A549 treated with RU486 at 1 μM for 4 hours (cell line): ENCODE measurements around the gene MOGAT3. TPM values are rescaled to one million over a fixed set of nuclear protein-coding genes. Genes with fewer than 3 reads are reported as not detected.

Experiments
- total RNA-seq: library from RNA; stranded (reverse); fragments of 200-300 nt; extraction: Qiagen RNA extraction; gene quantifications from 5 replicates; pipeline ENCODE4 v1.2.3, GENCODE V29; 2022; ENCODE audit warnings: low read depth

The MOGAT3 gene, protein sequence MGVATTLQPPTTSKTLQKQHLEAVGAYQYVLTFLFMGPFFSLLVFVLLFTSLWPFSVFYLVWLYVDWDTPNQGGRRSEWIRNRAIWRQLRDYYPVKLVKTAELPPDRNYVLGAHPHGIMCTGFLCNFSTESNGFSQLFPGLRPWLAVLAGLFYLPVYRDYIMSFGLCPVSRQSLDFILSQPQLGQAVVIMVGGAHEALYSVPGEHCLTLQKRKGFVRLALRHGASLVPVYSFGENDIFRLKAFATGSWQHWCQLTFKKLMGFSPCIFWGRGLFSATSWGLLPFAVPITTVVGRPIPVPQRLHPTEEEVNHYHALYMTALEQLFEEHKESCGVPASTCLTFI
- not detected in 5 replicates for total RNA-seq

DNA sequence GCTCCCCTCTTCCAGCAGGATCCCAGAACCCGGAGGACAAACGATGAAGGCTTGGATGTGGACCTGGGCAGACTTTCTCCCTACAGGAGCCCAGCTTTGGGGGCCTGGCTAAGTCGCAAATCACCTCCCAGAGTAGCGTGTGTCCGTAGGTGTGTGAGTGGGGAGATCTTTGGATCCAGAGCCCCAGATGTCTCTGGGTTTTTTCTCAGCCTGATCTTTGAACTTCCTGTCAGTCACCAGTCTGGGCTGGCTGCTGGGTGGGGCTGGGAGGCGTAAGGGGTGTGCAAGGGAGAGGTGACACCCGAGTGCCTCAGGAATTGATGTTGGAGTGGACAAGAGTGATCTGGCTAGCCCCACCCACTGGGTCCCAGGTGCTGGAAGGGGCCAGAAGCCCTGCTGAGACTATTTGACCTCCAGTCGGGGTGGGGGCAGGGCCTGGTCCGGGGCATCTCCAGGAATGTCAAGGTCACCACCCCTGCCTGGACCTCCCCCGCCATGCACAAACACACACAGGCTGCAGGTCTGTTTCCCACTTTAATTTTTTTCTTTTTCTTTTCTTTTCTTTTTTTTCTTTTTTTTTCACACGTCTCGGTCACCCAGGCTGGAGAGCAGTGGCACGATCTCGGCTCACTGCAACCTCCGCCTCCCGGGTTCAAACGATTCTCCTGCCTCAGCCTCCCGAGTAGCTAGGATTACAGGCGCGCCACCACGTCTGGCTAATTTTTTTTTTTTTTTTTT, at the start of gene MOGAT3:
MOGAT3 (minus strand) TSS at position 175 of the 738 bp plus-strand sequence. CDS start 182 bp downstream, outside the sequence.

DNA sequence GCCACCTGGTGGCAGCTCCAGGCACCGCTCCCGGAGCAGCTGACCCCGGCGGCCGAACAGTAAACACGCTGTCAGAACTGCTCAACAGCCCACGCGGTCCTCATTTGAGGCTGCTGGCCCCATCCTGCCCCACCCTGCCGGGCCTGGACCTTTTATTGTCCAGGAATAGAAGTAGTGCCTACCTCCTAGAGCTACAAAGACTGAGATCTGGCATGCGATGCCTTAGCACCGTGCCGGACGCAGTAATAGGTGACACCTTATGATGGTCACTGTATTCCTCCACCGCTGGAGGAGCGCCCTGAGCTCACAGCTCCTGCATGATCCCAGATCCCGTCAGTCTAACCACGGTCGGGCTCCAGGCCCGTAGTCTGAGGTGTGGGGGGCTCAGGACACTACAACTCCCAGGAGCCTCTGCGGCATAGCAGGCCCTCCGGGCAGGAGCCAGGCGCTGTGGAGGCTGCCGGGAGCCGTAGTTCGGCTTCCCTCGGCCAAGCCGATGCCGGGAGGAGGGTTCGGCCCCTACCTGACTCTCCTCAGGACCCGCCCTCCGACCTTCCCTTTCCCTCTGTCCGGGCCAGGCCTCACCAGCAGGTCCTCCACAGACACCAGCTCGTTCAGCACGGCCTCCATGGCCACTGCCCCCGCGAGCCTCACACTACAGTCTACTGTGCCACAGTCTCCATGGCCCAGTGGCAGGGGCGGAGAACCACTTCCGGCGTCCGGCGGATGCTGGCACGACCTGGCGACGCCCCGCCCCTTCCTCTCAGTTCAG, 43.7 kb upstream of the MOGAT3 start, which contains the start of gene FIS1:
FIS1 (minus strand) TSS at position 707 of the 772 bp plus-strand sequence; CDS start at position 630, 77 bp downstream.

DNA sequence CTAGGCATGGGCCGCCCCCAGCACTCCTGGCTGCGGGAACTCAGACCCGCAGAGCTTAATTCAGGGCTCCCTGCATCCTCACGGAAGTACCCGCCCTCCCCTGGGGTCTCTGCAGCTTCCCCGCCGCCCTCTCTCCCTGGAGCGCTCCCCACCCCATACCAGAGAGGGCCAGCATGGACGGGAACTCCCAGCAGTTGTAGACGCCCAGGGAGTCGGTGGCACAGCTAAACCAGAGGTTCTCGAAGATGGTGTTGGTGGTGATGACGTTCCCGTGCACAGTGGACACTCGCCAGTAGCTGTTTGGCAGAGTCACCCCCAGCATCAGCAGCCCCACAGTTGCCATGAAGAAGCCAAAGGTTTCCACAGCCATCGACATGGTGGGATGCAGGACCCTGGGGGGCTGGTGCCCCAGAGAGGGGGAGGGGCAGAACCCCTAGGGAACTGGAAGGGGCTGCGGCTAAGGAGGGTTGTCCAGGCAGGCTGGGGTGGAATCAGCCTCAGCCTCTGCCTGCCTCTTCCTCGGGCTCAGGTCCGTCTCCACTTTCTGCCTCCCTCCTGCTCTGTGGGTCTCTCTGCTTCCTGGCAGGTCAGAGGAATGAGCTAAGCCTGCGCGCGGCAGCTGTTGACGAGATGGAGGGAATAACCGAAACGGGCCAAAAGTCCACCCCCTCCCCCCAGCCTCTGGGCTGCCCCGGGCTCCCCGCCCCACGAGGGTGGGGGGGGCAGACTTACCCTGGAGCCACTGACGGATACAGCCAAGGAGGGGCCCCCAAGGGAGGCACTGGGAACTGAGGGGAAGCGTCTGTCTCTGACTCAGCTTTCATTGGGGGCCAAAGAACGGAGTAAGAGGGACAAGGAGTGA, 36.6 kb upstream of the MOGAT3 start, which contains the start of gene CLDN15:
CLDN15 (minus strand) TSS at position 597 of the 862 bp plus-strand sequence; CDS start at position 376, 221 bp downstream.

DNA sequence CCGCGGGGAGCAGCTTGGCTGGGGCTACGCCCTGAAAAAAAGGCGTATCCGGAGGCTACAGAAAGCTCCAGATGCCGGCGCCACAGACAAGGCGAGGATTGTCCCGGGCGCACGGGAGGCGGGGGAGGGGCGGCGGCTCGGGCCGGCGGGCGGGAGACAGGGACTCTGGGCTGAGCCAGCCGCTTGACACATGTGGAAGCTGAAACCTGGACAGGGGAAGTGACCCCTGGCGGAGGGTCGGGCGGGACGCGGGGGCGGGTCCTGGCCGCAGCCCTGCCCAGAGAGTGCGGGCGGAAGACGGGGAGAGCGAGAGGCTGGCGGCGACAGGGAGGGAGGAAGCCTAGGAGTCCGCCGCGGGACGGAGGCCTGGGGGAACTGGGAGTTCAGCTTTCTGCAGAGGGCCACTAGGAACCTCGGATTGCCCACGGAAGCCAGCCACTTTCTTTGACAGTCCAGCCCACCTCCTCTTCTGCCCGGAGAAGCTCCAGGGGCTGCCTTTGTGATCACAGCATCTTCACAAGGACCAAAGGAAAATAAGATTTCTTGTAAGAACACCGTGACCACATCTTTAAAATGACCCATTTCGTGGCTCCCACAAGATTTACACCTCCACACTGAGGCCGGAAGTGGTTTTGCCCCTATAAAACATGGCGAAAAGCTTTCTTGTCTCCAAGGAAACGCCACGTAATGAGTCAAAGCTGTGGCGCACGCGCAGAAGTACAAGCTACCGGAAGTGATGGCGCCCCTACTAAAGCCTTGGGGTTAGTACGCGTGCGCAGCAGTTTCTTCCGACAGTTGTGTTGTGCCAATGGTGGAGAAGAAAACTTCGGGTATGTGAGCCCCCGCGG, 16.8 kb upstream of the MOGAT3 start, which contains the start of the genes PLOD3 and ZNHIT1:
PLOD3 (minus strand) TSS at position 194 of the 848 bp plus-strand sequence. CDS start 307 bp downstream, outside the sequence.
ZNHIT1 (plus strand) TSS at position 778 of the 848 bp plus-strand sequence; CDS start at position 809, 31 bp downstream.

DNA sequence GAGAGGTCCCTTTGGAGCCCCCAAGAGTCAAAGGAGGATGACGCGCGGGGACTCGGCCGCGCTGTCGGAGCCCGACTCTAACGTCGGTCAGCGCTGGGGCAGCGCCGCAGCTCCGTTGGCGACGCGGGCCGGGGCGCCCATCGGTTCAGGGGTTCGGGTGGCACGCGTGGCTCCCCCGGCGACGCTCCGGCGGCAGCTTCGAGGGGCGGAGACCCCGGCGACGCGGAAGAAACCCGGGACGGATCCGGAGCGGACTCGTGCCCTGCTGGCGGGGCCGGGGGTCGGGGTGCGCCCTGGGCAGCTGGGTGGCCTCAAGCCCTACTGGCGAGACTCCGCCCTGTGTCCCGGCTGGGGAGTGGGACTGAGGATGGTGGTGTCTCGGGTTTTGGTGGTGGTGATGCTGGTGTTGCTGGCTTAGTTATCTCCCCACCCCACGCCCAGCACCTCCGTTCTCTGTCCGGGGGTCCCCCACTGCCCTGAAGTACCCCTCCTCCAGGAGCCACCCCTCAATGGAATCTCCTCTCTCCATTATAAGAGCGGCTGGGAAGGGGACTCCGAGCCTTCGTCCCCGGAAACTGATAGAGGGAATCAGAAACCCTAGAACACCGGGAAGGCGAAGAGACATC, 20.6 kb downstream of the MOGAT3 start, which contains the start of gene NAT16:
NAT16 (minus strand) TSS at position 164 of the 626 bp plus-strand sequence. CDS start 5,486 bp downstream, outside the sequence.

DNA sequence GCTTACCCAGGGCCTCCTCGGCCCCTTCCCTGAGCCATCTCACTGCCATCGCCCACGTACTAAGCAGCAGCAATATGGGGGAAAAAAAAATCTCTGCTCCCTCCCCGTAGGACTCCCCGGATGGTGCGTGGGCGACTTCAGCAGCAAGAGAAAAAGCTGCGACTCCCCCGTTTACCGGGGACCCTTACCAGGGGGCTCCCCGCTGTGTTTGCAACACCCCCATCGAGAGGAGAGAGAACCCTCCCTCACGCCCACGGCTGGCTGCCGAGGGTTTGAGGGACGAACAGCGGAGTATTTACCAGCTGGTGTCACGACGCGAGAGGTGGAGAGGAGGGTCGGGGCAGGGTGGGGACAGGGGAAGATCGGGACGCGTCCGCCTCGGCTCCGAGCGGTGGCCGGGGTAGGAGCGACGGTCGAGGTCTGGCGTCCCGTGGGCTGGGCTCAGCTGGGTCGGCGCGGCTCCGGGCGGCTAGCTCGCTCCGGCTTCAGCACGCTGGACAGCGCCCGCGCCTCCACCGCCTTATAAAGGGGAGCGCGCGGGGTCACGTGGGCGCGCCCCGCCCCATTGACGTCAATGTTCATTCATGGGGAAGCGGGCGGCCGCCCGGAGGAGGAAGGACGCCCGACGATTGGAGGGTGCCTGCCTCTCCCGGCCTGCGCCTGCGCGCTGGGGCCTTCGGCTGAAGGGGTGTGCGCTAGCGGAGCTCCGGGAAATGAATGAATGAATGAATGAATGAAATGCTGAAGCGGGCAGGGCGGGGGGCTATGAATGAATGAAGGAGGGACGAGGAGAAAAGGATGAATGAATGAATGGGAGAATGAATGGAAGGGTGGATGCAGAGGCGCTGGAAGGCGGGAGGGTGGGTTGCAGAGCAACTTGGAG, 35.5 kb downstream of the MOGAT3 start, which contains the start of gene VGF:
VGF (minus strand) TSS at position 495 of the 883 bp plus-strand sequence. CDS start 726 bp downstream, outside the sequence.

DNA sequence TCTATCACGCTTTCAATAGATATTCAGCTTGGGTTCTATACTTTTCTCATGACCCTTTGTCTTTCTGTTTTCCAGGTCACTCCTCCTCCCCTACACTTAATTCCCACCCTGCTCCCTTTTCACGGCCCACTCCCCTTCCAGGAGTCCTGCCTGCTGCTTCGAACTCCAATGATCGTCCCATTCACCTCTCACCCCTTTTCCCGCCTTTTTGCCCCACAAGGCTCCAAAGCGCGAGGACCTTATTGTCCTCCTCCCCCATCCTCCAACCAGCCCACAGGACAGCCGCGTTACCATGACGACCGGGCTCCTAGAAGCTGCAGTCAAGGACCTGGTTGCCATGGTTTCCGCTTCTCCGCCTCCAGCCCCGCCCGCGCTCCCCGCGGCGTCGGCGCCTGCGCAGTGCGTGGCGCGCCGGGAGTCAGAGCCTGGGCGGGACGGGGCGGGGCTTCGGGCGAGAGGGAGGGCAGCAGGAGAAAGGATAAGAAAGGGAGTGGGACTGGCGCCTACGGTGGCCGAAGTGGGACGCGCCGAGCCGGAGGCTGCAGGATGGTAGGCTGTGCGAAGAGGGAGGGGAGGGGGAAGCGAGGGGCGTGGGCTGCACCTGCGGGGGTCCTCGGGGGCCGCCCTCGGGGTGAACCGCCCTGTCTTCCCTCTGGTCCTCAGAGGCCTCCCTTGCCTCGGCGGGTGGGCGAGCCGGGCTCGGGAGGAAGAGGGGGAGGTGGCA, 46.7 kb downstream of the MOGAT3 start, which contains the start of gene AP1S1:
AP1S1 (plus strand) TSS at position 508 of the 724 bp plus-strand sequence; CDS start at position 547, 39 bp downstream.

Other genes with a start within 250 kb of the MOGAT3 start
- 11.2 to 21.5 TPM (median 18.6 TPM) in 5 replicates for gene MUC12, start 231.5 kb downstream of the MOGAT3 start, total RNA-seq
- gene MUC17, start 181.0 kb downstream of the MOGAT3 start, total RNA-seq, result 0.02 to 0.29 TPM (median 0.21 TPM) in 5 replicates
- 8.8 to 12.1 TPM (median 10.8 TPM) in 5 replicates for gene TRIM56, start 115.6 kb downstream of the MOGAT3 start, total RNA-seq
- 868 to 1,053 TPM (median 898 TPM) in 5 replicates for gene SERPINE1, start 73.9 kb downstream of the MOGAT3 start, total RNA-seq
- 132 to 142 TPM (median 140 TPM) in 5 replicates for gene AP1S1, start 46.6 kb downstream of the MOGAT3 start, total RNA-seq
- 7.8 to 20.9 TPM (median 15.1 TPM) in 5 replicates for gene VGF, start 35.5 kb downstream of the MOGAT3 start, total RNA-seq
- gene NAT16, start 20.7 kb downstream of the MOGAT3 start, total RNA-seq, result 0.06 to 0.15 TPM (median 0.14 TPM) in 5 replicates
- 60.2 to 81.0 TPM (median 74.2 TPM) in 5 replicates for gene PLOD3, start 16.5 kb upstream of the MOGAT3 start, total RNA-seq
- gene ZNHIT1, start 17.1 kb upstream of the MOGAT3 start, total RNA-seq, result 66.8 to 107 TPM (median 93.2 TPM) in 5 replicates
- gene CLDN15, start 36.8 kb upstream of the MOGAT3 start, total RNA-seq, result 7.1 to 13.7 TPM (median 12.2 TPM) in 5 replicates
- gene FIS1, start 44.0 kb upstream of the MOGAT3 start, total RNA-seq, result 120 to 145 TPM (median 139 TPM) in 5 replicates
- gene IFT22, start 120.8 kb upstream of the MOGAT3 start, total RNA-seq, result 51.8 to 55.9 TPM (median 54.9 TPM) in 5 replicates
- gene COL26A1, start 161.8 kb upstream of the MOGAT3 start, total RNA-seq, result 0.21 to 0.52 TPM (median 0.49 TPM) in 5 replicates